ENCODE results near the gene CFAP100.

The CFAP100 gene

DNA sequence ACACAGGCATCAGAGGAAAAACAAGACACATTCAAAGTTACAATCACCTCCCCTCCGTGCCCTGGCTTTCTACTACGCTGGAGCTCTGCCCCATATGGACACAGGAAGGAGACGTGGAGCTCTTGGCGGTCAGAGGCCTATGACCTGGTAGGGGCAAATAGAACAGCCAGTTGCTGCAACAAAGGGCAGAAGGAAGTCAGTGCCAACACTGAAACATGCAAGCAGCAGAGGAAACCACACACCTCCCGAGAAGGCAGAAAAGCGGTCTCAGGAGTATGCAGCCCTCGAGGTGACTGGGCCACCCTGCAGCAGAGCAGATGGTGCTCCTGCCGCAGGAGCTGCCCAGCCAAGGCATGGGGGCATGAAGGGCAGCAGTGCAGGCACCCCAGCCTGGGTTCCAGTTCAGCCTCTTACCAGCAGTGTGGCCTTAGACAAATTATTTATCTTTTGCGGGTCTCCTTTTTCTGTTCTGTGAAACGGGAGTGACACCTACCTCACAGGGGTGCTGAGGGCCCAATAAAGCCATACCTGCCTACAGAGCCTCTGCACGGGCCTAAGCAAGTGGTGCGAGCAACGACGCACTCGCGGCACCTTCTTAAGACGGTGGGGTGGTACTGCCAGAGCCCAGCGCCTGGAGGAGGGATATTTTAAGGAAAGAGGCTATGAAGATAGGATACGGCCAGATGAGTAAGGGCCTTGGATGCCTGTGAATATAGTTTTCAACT, 72.3 kb downstream of the CFAP100 start:
- no peak for DNase-seq

DNA sequence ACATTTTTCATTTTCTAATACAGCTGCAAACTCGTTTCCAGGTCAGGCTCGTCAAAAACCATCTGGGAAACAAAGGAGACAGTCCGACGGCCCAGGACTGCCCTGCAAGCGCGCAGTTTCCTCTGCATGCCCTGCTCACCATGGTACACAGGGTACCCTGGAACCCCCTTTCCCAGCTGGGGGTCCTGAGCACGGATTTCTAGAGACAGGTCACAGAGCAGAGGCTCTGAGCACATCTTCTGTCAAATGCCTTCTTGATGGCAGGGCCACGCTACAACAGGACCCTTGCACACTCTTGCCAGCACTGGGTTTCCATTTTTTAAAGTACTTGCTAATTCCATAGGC, 72.9 kb downstream of the CFAP100 start:
- no peak for DNase-seq

DNA sequence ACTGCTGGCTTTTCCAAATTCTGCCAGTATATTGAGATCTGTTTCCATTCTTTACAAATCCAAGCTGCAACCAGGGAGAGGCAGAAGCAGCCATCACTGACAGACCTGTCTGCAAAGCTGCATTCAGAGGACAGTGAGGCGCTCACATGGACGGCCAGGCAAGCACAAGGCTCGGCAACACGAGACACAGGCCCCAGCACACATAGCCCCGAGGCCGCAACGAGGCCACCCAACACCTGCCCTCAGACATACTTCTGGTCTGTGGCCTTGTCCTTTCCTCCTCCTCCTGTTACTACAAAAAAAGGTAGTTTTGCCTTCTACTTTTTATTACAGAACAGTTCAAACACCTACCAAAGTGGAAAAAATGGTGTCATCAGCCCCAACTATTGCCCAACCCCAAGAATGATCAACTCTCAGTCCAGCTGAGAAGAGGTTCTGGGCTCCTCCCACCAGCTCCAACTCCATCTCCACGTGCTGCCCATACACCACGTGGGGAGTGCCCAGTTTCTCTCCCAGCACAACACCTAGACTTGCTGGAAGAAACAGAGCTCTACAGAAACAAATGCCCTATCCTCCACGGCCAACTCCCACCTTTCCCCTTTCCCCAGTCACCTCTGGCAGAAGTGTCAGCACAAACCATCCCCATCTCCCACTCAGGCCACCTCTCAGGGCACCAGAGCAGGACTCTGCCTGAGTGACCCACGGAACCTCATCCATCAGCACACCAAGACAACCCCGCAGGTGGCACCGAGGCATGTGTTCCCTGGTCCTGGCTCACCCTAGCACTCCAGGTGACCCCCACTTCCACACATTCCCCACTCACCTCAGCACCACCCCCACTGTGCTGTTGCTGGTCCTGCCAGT, 73.6 kb downstream of the CFAP100 start:
- peak; percentile 26 to 40 for DNase-seq

GRCh38 chr3:126469479-126469878, 74.8 kb downstream of the CFAP100 start:
- DNase-seq: no peak

DNA sequence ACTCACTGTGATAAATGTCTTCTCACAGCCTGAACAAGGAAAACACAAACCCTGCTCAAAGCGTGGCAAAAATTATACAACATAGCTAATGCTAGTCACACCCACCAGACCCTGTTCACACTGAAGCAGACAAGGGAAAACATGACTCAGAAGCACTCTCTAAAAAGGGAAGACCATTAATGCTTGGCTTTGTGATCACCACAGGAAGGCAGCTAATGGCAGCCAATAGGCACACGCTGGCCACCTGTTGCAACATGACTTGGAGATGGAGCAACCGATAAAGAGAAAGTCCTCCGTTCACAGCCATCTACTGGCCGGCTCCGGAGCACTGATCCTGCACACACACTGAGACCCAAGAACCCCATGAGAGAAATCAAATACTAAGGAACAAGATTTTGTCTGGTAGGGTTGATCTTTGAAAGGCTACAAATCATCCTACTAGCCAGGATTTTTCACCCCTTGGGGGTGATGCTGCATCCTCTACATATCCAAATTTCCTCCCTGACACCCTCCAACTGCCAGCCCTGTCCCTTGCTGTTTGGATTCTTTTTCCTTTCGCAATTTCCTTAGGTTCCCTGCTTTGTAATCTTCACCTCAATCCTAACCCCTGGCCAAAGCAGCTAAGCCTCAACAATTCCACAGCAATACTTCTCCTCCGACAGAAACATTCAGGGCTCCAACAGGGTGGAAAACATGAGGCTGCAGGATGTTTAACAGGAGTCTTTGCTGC, 77.7 kb downstream of the CFAP100 start:
- peak; percentile 100 for DNase-seq

GRCh38 chr3:126473292-126474168, 78.8 kb downstream of the CFAP100 start:
- peak; percentile 8 to 31 for DNase-seq

DNA sequence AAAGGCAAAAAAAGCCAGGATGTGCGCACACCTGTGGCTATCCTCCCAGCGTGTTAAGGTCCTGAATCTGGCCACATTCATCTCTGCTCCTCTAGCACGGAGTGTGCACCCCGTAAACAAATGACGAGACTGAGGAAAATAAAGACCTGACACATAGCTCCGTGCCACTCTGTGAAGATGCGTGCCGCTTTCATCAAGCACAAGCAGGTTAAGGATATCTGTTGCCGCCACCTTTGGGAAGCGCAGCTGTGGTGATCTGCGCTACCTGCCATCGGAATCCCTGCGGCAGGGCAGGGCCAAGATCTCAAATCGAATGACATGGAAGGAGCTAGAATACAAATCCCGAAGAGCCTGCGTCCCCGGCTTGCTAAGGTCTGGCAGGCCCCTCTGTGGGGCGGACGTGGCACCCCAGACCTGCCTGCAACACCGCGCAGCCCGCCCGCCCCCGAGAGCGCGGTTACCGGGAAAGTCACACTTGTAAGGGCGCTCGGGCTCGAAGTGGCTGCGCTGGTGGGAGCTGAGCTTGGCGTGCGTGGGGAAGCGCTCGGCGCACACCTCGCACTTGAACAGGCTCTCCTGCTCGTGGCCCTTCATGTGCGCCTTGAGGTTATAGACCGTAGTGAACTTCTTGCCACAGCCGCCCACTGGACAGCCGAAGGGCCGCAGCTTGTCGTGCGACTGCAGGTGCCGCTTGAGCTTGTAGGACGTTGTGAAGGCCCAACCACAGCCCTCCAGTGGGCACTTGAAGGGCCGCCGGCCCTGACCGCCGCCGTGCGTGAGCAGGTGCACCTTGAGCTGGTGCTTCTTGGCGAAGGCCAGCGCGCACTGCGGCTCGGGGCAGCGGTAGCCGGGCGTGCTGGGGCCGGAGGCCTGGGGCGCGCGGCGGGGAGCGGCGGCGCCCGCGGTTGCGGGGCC, 80.0 kb downstream of the CFAP100 start:
- peak; percentile 20 to 55 for DNase-seq

DNA sequence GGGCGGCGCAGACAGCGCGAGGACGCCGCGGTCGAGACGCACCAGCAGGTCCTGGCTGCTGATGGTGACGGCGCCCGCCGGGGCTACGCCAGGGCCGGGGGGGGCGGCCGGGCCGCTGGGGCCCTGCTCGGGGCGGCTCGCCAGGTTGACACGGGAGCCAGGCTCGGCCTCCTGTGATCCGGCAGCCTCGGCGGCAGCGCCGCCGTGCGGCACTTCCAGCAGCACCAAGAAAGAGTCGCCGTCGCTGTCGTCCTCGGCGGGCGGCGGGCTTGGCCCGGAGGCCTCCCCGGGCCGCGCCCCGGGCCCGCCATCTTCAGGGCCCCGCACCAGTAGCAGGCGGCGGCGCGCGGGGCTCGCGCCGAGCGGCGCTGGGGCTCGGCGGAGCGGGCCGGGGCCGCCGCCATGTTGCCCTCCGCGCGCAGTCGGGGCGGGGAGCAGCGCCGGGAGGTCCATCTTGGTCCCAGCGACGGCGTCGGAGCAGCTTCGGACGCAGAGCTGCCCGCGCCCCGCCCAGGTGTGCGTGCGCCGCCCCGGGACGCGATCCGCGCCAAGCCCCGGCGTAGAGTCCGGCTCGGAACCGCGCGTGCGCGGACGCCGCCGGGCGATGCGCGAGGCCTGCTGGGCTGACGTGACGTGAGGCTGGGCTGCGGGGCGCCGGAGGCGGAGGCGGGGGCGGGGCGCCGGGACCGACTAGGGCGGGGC, 80.9 kb downstream of the CFAP100 start, which contains the start of gene ZXDC:
TSS of gene ZXDC (minus strand) at position 479 of the 702 bp plus-strand sequence. CDS start at position 453, 26 bp downstream.
- peak; percentile 93 to 95 for DNase-seq

- peak; percentile 64 to 72 for DNase-seq
Measured at GRCh38 chr3:126476166-126477060, 81.7 kb downstream of the CFAP100 start.

DNA sequence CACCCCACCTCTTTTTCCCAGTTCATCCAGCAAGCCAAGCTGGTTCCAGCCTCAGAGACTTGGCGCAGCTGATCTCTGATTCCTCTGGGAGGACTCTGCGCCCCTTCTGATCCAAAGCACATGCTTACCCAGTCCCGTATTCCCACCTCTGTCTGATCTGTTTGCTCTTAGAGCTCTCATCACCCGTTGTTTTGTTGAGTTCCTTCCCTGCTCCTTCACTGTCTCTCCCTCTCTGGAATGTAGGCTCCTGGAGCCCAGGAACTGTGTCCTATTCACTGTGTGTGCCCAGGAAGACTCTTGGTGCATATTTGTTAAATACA, 82.3 kb downstream of the CFAP100 start:
- no peak for DNase-seq

- no peak for DNase-seq
Measured at GRCh38 chr3:126478581-126479310, 84.0 kb downstream of the CFAP100 start.

- no peak for DNase-seq
Measured at GRCh38 chr3:126479642-126480041, 84.9 kb downstream of the CFAP100 start.

DNA sequence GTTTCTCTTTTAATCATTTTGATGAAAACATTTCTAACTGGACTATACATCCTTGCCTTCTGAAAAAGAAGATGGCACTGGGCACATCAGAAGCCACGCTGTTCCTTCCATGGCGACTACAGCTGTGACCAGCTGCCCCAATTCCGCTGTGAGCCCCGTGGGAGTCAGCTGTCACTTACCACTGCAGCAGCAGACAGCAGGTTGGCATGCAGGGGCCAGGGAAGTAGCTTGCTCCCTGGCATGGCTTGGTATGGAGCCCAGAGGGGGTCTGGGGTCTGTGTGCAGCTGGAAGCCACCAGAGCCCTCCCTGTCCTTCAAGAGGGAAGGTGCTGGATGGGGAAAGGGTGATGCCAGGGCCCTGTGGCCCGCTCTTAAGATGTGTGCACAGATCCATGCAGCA, 85.5 kb downstream of the CFAP100 start:
- no peak for DNase-seq

- no peak for DNase-seq
Measured at GRCh38 chr3:126480861-126481260, 86.2 kb downstream of the CFAP100 start.

- DNase-seq: no peak
Measured at GRCh38 chr3:126481808-126482502, 87.2 kb downstream of the CFAP100 start.

DNA sequence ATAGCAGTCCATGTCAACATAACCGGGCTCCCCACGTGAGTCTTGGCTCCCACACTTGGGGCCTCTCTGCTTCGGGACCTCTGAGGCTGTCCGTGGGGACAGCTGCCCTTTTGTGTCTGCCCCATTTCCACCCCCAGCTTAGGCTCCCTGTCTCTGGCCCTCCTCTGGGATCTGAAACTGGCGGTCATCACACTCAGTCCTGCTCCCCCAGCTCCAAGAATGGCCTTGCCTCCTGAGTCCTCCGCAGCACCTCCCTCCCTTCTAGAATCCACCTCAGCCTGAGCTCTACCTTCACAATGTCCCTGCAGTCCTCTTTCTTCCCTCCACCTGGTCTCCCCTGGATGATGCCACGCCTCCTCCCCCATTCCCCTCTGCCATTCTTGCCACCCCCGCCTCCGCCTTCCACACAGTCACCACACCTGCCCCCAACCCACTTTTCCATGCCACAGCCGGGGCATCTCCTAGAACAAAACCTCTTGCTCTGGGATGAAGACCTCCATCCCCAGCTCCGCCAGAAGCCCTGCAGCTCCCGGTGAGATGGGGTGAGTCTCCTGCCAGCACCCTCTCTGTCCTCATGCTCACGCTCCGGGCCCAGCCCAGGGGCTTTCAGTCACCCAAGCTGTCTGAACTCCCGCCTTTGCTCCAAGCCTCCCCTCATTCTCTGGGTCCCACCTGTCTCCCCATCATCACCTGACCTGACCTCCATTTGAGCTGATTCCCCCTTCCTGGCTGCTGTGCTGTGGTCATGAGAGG, 88.0 kb downstream of the CFAP100 start:
- DNase-seq: no peak

GRCh38 chr3:126483321-126483761, 88.6 kb downstream of the CFAP100 start:
- DNase-seq: no peak
